AG04449 (cell line): ENCODE measurements around the gene GUCY2C.
"Not testable (repeated sequence)": the region's sequence is repeated elsewhere in the genome, so short reads cannot be mapped to it uniquely, and the experiment has no call there.

Experiments
- CTCF ChIA-PET: fragments of 350-600 bp; formaldehyde crosslinking; extraction: SDS; loops from one replicate; lab custom pipeline; 2021; ENCODE audit warnings: antibody characterized with exemption; lab: Yijun Ruan, JAX
- POLR2A ChIA-PET: fragments of 400-600, 350-600 bp; formaldehyde crosslinking; extraction: SDS; loops from one replicate; lab custom pipeline; 2020; ENCODE audit warnings: antibody characterized with exemption, inconsistent platforms; lab: Yijun Ruan, JAX
- DNase-seq: peaks from one replicate; pipeline ENCODE4 v3.0.0-alpha.2; 2010; ENCODE audit warnings: low read depth, low spot score
- H3K4me3 ChIP-seq: 2 replicates; pipeline ENCODE4 v1.5.1; 2011; ENCODE audit warnings: low read depth, mild to moderate bottlenecking, control low read depth, low read length
- TF ChIP-seq, protein P1 (sequence below): IDR thresholded peaks from one replicate; pipeline ENCODE4 v1.5.1; 2011; ENCODE audit warnings: mild to moderate bottlenecking, moderate library complexity, low read length, control low read depth, inconsistent platforms; ENCODE audit not compliant: insufficient read depth; ENCODE audit errors: missing control alignments

GUCY2C gene

DNA sequence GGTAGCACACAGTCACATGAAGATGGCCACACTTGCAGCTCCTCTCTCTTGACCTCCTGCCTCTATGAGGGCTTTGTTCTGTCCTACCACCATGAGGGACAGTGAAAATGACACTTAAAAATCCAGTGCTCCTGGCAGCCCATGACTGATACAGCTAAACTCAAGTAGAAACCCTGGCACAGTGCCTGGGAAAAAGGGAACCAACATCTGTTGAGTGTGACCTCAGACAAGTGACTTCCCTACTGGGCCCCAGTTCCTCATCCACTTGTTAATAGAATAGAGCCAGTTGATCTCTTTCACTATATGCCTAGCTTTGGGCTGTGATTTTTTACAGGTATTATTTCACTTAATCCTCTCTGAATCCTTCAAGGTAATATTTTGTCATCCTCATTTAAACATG is 4.8 kb downstream of the GUCY2C start:
- CTCF ChIA-PET: no interaction called here
- DNase-seq: no peak
- H3K4me3 ChIP-seq: no peak overlapping the region
- TF ChIP-seq, protein P1, sequence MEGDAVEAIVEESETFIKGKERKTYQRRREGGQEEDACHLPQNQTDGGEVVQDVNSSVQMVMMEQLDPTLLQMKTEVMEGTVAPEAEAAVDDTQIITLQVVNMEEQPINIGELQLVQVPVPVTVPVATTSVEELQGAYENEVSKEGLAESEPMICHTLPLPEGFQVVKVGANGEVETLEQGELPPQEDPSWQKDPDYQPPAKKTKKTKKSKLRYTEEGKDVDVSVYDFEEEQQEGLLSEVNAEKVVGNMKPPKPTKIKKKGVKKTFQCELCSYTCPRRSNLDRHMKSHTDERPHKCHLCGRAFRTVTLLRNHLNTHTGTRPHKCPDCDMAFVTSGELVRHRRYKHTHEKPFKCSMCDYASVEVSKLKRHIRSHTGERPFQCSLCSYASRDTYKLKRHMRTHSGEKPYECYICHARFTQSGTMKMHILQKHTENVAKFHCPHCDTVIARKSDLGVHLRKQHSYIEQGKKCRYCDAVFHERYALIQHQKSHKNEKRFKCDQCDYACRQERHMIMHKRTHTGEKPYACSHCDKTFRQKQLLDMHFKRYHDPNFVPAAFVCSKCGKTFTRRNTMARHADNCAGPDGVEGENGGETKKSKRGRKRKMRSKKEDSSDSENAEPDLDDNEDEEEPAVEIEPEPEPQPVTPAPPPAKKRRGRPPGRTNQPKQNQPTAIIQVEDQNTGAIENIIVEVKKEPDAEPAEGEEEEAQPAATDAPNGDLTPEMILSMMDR: no peak
- POLR2A ChIA-PET: no interaction called here

DNA sequence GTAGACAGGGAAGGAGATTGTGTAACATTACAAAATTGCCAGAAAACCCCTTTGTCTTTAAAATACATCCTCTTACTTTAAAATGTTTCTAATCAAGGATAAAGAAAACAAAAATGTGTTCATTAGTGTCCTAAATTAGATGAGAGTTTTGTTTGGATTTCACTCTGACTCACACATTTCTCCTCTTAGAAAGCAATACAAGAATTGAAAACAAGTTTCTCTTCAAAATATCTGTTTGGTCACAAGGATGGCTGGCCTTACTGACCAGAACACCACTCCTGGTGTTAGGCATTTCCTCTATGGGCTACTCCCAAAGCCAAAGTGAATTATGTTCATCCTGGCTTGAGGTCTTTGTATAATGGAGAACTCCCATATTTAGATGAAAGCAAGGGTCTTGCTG is 6.4 kb downstream of the GUCY2C start:
- no peak overlapping the region for H3K4me3 ChIP-seq
- TF ChIP-seq, protein P1: no peak
- ChIA-PET POLR2A (no interaction called here), CTCF (no interaction called here)
- DNase-seq: no peak

DNA sequence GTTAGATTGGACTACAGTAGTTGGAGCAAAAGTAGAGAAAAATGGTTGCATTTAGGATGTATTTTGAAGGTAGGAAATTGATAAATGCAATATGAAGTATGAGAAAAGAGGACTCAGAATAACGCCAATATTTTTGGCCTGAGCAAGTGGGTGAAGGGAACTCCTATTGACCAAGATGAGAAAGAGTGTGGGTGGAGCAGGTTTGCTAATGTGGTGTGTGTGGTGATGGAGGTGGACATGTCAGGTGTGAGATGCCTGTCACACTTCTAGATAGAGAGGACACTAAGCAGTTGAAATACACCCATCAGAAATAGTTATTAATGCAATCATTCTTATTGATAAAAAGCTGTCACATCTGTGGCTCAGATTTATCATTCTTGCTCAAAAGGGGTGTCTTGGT is 7.3 kb downstream of the GUCY2C start:
- no peak overlapping the region for H3K4me3 ChIP-seq
- ChIA-PET POLR2A (no interaction called here), CTCF (no interaction called here)
- no peak for DNase-seq
- TF ChIP-seq, protein P1: no peak

DNA sequence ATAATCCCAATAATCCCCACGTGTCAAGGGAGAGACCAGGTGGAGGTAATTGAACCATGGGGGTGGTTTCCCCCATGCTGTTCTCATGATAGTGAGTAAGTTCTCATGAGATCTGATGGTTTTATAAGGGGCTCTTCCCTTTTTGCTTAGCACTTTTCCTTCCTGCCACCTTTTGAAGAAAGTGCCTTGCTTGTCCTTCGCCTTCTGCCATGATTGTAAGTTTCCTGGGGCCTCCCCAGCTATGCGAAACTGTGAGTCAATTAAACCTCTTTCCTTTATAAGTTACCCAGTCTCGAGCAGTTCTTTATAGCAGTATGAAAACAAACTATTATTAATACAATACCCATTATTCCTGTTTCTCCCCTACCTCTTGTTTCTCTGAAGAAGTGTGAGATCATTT is 14.2 kb downstream of the GUCY2C start:
- CTCF ChIA-PET, H3K4me3 ChIP-seq, POLR2A ChIA-PET, DNase-seq: not testable (repeated sequence)

DNA sequence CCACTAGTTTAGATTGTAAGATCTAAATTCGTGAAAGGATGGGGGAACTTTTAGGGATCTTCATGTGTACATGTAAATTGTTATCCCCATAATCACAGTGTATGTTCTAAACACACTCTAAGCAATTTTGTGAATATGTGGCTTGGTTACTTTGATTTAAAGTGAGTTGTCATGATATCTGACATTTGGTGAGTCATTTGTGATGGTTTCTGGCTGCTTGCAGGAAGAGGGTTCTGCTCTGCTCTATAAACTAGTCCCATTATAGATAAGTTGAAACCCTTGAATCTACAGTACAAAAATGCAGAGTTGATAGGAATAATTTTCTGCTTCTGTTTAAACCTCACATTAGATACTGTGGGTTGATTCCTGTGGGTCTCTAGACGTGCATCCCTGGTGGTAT is 14.8 kb downstream of the GUCY2C start:
- POLR2A ChIA-PET: no interaction called here
- H3K4me3 ChIP-seq: no peak overlapping the region
- CTCF ChIA-PET: interaction anchor here (0.8 kb wide), 1 partner anchor 443 kb away, joined by 3 read pairs; no protein-coding TSS in a partner anchor
- TF ChIP-seq, protein P1: no peak
- no peak for DNase-seq

DNA sequence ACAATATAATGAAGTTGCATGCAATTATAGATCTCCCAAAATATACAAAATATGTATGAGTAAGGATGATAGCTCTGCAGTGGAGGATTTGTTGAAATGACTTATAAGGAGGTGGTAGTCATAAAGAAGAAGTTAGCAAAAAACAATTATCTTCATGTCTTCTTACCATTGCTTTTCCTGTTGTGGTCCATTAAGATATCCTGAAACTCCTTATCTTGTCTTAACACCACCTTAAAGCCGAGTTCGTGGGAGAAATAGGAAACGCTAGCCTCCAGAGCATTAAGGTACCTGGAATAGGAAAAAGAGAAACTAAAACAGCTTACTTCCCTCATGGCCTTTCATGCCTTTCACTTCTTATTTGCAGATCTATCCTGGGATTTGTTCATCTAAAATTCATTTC is 15.2 kb downstream of the GUCY2C start:
- CTCF ChIA-PET: interaction anchor here (0.8 kb wide), 1 partner anchor 443 kb away, joined by 3 read pairs; no protein-coding TSS in a partner anchor
- POLR2A ChIA-PET: no interaction called here

DNA sequence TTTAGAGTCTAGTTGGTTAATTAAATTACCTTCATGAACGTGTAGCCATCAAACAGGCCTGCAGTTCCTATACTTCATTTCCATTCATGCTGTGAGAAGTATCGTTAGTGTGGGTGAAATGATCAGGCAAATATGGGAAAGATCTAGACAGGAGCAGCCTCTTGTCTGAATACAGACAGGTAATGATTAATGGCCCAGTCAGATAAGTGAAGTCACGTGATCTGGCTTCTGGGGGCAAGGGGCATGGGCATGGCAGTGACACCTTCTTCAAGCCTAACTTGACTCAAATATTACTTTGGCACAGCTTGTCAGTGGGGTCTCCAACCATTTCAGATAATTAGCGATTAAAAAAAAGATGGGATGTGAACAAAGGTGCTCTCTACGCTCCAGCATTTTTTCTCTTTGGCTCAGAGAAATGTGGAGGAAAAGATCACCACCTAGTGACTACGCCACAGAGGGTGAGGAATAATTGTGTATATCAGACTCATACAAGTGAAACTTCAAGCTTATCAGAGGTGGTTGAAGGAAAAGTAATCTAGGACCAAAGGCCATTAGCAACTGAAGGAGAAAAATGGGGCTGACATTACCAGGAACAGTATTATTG is 17.8 kb downstream of the GUCY2C start:
- ChIA-PET CTCF (interaction anchor here (1.1 kb wide), 1 partner anchor 13 kb away, joined by 3 read pairs; no protein-coding TSS in a partner anchor), POLR2A (no interaction called here)
- DNase-seq: no peak
- TF ChIP-seq, protein P1: no peak
- no peak overlapping the region for H3K4me3 ChIP-seq

More for the DNA sequence above, 15.2 kb downstream of the GUCY2C start:
- no peak for DNase-seq
- H3K4me3 ChIP-seq: no peak overlapping the region
- TF ChIP-seq, protein P1: no peak
